ENCODE results near the gene SETD5. TPM values are rescaled to one million over a fixed set of nuclear protein-coding genes. Genes with fewer than 3 reads are reported as not detected.

SETD5 gene
- total RNA-seq, 1 experiment from 2014 or later = 279 TPM

DNA sequence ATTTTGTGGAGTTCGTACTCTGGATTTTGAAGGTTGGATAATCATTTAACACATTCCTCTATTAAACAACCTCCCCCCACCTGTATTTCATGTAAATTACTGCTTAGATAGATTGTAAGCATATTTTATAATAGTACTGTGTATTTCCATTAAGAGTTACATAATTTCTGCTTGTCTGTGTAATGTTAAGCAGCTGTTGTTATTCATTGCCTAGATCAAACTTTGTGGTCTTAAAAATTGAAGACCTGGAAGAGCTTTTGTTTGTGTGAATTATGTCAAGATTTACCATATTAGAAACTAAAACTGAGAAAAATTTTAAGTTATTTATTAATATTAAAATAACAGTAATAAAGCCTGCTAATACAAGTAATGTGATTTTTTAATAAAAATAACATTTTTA, 11.1 kb downstream of the SETD5 start:
- peaks cover 65% of the 10 kb centered on the region for H3K4me1 Mint-ChIP-seq
- POLR2A ChIA-PET = interaction anchor here (1.0 to 2.8 kb wide), 2 partner anchors 9 to 12 kb away, joined by 4 to 6 read pairs; partner anchors contain the start of gene SETD5
- no peak overlapping the region for H3K4me3 Mint-ChIP-seq
- CTCF ChIA-PET = interaction anchor here (0.6 to 1.0 kb wide), 2 partner anchors 48 to 238 kb away, joined by 3 to 6 read pairs; no protein-coding TSS in a partner anchor
- ATAC-seq (no peak), DNase-seq (ENCODE audit: low spot score) (no peak)
- TF ChIP-seq TCF7 (CRISPR knock-in tag; IDR thresholded peaks at IDR 0.05; ENCODE audit: low read depth) (no peak), CBFB (CRISPR knock-in tag; IDR thresholded peaks at IDR 0.05; ENCODE audit: low read depth) (no peak), ATF6 (CRISPR knock-in tag; IDR thresholded peaks at IDR 0.05) (no peak), ETV6 (CRISPR knock-in tag; IDR thresholded peaks at IDR 0.05) (no peak), ZNF317 (CRISPR knock-in tag; IDR thresholded peaks at IDR 0.05; ENCODE audit: borderline replicate concordance, low read depth) (no peak), KAT7 (CRISPR knock-in tag; IDR thresholded peaks at IDR 0.05; ENCODE audit: borderline replicate concordance) (no peak), ERG (CRISPR knock-in tag; IDR thresholded peaks at IDR 0.05) (no peak)
- TF ChIP-seq, protein P1, sequence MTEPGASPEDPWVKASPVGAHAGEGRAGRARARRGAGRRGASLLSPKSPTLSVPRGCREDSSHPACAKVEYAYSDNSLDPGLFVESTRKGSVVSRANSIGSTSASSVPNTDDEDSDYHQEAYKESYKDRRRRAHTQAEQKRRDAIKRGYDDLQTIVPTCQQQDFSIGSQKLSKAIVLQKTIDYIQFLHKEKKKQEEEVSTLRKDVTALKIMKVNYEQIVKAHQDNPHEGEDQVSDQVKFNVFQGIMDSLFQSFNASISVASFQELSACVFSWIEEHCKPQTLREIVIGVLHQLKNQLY (CRISPR knock-in tag; IDR thresholded peaks at IDR 0.05) = no peak
- TF ChIP-seq, protein P2, sequence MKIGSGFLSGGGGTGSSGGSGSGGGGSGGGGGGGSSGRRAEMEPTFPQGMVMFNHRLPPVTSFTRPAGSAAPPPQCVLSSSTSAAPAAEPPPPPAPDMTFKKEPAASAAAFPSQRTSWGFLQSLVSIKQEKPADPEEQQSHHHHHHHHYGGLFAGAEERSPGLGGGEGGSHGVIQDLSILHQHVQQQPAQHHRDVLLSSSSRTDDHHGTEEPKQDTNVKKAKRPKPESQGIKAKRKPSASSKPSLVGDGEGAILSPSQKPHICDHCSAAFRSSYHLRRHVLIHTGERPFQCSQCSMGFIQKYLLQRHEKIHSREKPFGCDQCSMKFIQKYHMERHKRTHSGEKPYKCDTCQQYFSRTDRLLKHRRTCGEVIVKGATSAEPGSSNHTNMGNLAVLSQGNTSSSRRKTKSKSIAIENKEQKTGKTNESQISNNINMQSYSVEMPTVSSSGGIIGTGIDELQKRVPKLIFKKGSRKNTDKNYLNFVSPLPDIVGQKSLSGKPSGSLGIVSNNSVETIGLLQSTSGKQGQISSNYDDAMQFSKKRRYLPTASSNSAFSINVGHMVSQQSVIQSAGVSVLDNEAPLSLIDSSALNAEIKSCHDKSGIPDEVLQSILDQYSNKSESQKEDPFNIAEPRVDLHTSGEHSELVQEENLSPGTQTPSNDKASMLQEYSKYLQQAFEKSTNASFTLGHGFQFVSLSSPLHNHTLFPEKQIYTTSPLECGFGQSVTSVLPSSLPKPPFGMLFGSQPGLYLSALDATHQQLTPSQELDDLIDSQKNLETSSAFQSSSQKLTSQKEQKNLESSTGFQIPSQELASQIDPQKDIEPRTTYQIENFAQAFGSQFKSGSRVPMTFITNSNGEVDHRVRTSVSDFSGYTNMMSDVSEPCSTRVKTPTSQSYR (CRISPR knock-in tag; IDR thresholded peaks at IDR 0.05) = no peak
- H3K36me3 Mint-ChIP-seq = peaks cover 10% of the 10 kb centered on the region; the same call in 1 of the 2 replicates
- no peak overlapping the region for H3K27ac Mint-ChIP-seq
- peaks cover 8% of the 10 kb centered on the region; the same call in 1 of the 2 replicates for H3K9me3 Mint-ChIP-seq
- H3K27me3 Mint-ChIP-seq (ENCODE audit: low read depth) = no peaks in the 10 kb centered on the region

- no peaks in the 10 kb centered on the region for H3K27me3 Mint-ChIP-seq (ENCODE audit: low read depth)
- ATAC-seq (no peak), DNase-seq (ENCODE audit: low spot score) (no peak)
- peaks cover 10% of the 10 kb centered on the region; the same call in 1 of the 2 replicates for H3K36me3 Mint-ChIP-seq
- ChIA-PET POLR2A (interaction anchor here (1.0 kb wide), 1 partner anchor 14 kb away, joined by 6 read pairs; no protein-coding TSS in a partner anchor), CTCF (interaction anchor here (1.1 to 1.3 kb wide), 2 partner anchors 10 to 14 kb away, joined by 3 read pairs; no protein-coding TSS in a partner anchor)
- TF ChIP-seq ZNF263 (CRISPR knock-in tag; IDR thresholded peaks at IDR 0.05; ENCODE audit: low read depth) (no peak), USF2 (CRISPR knock-in tag; IDR thresholded peaks at IDR 0.05) (no peak), SMAD4 (CRISPR knock-in tag; IDR thresholded peaks at IDR 0.05) (no peak), MYBL2 (CRISPR knock-in tag; IDR thresholded peaks at IDR 0.05) (no peak)
- TF ChIP-seq, protein P3, sequence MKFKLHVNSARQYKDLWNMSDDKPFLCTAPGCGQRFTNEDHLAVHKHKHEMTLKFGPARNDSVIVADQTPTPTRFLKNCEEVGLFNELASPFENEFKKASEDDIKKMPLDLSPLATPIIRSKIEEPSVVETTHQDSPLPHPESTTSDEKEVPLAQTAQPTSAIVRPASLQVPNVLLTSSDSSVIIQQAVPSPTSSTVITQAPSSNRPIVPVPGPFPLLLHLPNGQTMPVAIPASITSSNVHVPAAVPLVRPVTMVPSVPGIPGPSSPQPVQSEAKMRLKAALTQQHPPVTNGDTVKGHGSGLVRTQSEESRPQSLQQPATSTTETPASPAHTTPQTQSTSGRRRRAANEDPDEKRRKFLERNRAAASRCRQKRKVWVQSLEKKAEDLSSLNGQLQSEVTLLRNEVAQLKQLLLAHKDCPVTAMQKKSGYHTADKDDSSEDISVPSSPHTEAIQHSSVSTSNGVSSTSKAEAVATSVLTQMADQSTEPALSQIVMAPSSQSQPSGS (CRISPR knock-in tag; IDR thresholded peaks at IDR 0.05; ENCODE audit: borderline replicate concordance, low read depth) = no peak
- TF ChIP-seq, protein P4, sequence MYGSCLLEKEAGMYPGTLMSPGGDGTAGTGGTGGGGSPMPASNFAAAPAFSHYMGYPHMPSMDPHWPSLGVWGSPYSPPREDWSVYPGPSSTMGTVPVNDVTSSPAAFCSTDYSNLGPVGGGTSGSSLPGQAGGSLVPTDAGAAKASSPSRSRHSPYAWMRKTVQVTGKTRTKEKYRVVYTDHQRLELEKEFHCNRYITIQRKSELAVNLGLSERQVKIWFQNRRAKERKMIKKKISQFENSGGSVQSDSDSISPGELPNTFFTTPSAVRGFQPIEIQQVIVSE (CRISPR knock-in tag; IDR thresholded peaks at IDR 0.05; ENCODE audit: borderline replicate concordance) = no peak
- TF ChIP-seq, protein P5, sequence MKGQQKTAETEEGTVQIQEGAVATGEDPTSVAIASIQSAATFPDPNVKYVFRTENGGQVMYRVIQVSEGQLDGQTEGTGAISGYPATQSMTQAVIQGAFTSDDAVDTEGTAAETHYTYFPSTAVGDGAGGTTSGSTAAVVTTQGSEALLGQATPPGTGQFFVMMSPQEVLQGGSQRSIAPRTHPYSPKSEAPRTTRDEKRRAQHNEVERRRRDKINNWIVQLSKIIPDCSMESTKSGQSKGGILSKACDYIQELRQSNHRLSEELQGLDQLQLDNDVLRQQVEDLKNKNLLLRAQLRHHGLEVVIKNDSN (CRISPR knock-in tag; IDR thresholded peaks at IDR 0.05) = 0 out of 2 replicates have a peak, but pooled peaks have one; percentile 19
- peak overlapping the region; percentile 84 for H3K27ac Mint-ChIP-seq
- H3K9me3 Mint-ChIP-seq = peaks cover 8% of the 10 kb centered on the region; the same call in 1 of the 2 replicates
- H3K4me1 Mint-ChIP-seq = peaks cover 60% of the 10 kb centered on the region
- no peak overlapping the region for H3K4me3 Mint-ChIP-seq
Observed at GRCh38 chr3:9409981-9410854, 12.8 kb downstream of the SETD5 start.
